ENCODE data around the gene ENTPD5. TPM values are rescaled to one million over a fixed set of nuclear protein-coding genes. Genes with fewer than 3 reads are reported as not detected.
"Not testable (repeated sequence)": the region's sequence is repeated elsewhere in the genome, so short reads cannot be mapped to it uniquely, and the experiment has no call there.

ENTPD5 gene
- total RNA-seq, 2 donors from 2014 or later = 8.0 to 8.2 TPM

GRCh38 chr14:73953731-73954130, 65.4 kb downstream of the ENTPD5 start:
- DNase-seq (no peak), ATAC-seq (no peak)
- intact Hi-C loops (cut with DNase I) = no loop called here

GRCh38 chr14:73949752-73950734, 69.0 kb downstream of the ENTPD5 start, which contains the start of the genes COQ6 and FAM161B:
Gene COQ6 (plus strand): TSS chr14:73950302. CDS start chr14:73950333, 31 bp downstream.
Gene FAM161B (minus strand): TSS chr14:73950094. CDS start chr14:73950026, 68 bp downstream.
- intact Hi-C loops (cut with DNase I) = no loop called here
- peak; percentile 98 to 99 for ATAC-seq
- peak; percentile 95 for DNase-seq

- DNase-seq (no peak), ATAC-seq (no peak)
- intact Hi-C loops (cut with DNase I) = no loop called here
These were observed 73.9 kb downstream of the ENTPD5 start for GRCh38 chr14:73945159-73945670.

- ATAC-seq (no peak), DNase-seq (no peak)
- intact Hi-C loops (cut with DNase I) = no loop called here
These were observed 74.5 kb downstream of the ENTPD5 start for GRCh38 chr14:73944432-73945158.

- intact Hi-C loops (cut with DNase I) = no loop called here
- DNase-seq (no peak), ATAC-seq (peak; percentile 69 to 78)
These were observed 76.0 kb downstream of the ENTPD5 start for GRCh38 chr14:73943083-73943482.

- no peak for ATAC-seq
- no peak for DNase-seq
- intact Hi-C loops (cut with DNase I) = no loop called here
These were observed 76.9 kb downstream of the ENTPD5 start for GRCh38 chr14:73942180-73942579.

- intact Hi-C loops (cut with DNase I) = no loop called here
- ATAC-seq (no peak), DNase-seq (no peak)
These were observed 82.1 kb downstream of the ENTPD5 start for GRCh38 chr14:73937012-73937411.

- intact Hi-C loops (cut with DNase I) = no loop called here
- DNase-seq (no peak), ATAC-seq (no peak)
These were observed 82.5 kb downstream of the ENTPD5 start for GRCh38 chr14:73936548-73936947.

- intact Hi-C loops (cut with DNase I) = no loop called here
- DNase-seq = no peak
- no peak for ATAC-seq
These were observed 83.4 kb downstream of the ENTPD5 start for GRCh38 chr14:73935666-73936065.

- intact Hi-C loops (cut with DNase I) = no loop called here
- no peak for DNase-seq
- no peak for ATAC-seq
These were observed 94.8 kb downstream of the ENTPD5 start for GRCh38 chr14:73924337-73924736.

GRCh38 chr14:73919457-73919856, 99.6 kb downstream of the ENTPD5 start:
- DNase-seq; intact Hi-C loops (cut with DNase I); ATAC-seq: not testable (repeated sequence)

- intact Hi-C loops (cut with DNase I) = no loop called here
- no peak for ATAC-seq
These were observed 102.8 kb downstream of the ENTPD5 start for GRCh38 chr14:73916324-73916723.

GRCh38 chr14:73913256-73913655, 105.8 kb downstream of the ENTPD5 start:
- intact Hi-C loops (cut with DNase I) = no loop called here
- no peak for ATAC-seq
- no peak for DNase-seq

More at GRCh38 chr14:73916324-73916723, 102.8 kb downstream of the ENTPD5 start:
- DNase-seq = no peak

GRCh38 chr14:73909681-73910080, 109.4 kb downstream of the ENTPD5 start:
- ATAC-seq (peak in 1 of 2 donors; percentile 45), DNase-seq (no peak)
- intact Hi-C loops (cut with DNase I) = no loop called here

Other genes starting within 250 kb of the ENTPD5 start
- 10 to 100 TPM; 26.9 to 31.6 TPM for gene PTGR2, start 167.5 kb downstream of the ENTPD5 start, total RNA-seq
- 10 to 100 TPM; 19.2 to 28.8 TPM for gene ZNF410, start 132.4 kb downstream of the ENTPD5 start, total RNA-seq
- gene FAM161B, start 69.2 kb downstream of the ENTPD5 start, total RNA-seq = 1 to 10 TPM; 3.1 to 3.5 TPM
- gene COQ6, start 69.0 kb downstream of the ENTPD5 start, total RNA-seq = 10 to 100 TPM; 31.3 to 36.1 TPM
- 1 to 10 TPM; 2.3 to 4.0 TPM for gene BBOF1, start 61 bp upstream of the ENTPD5 start, total RNA-seq
- 10 to 100 TPM; 29.2 to 33.3 TPM for gene ALDH6A1, start 65.2 kb upstream of the ENTPD5 start, total RNA-seq
- gene LIN52, start 65.7 kb upstream of the ENTPD5 start, total RNA-seq = 1 to 10 TPM; 6.6 to 8.1 TPM
- gene VSX2, start 220.2 kb upstream of the ENTPD5 start, total RNA-seq = not detected

Measured in left cardiac atrium (tissue), 4 donors.